Prostate gland (tissue), 2 donors: ENCODE results near the gene SCAPER. TPM values are rescaled to one million over a fixed set of nuclear protein-coding genes. Genes with fewer than 3 reads are reported as not detected.
A peak's percentile ranks its signal among the peaks of the same experiment; 100 is the strongest.

Experiments
- DNase-seq: peaks from one replicate; pipeline ENCODE4 v3.0.0-alpha.2; 2019; ENCODE audit warnings: low spot score
- H3K27ac ChIP-seq, 2 donors: fragments of 200-600 bp; sonication (generic); 2 replicates each; pipeline ENCODE4 v1.5.1; 2017 to 2019
- H3K27me3 ChIP-seq: fragments of 200-600 bp; sonication (generic); replicated peaks from 2 replicates; pipeline ENCODE4 v1.5.1; 2019; ENCODE audit not compliant: insufficient read depth
- H3K36me3 ChIP-seq, 2 donors: fragments of 200-600 bp; sonication (generic); 1 replicate in 1 of 2; 2 replicates in 1 of 2; pipeline versions ENCODE4 v1.5.1 to v1.8.1; 2017 to 2019
- H3K4me1 ChIP-seq: fragments of 200-600 bp; sonication (generic); replicated peaks from 2 replicates; pipeline ENCODE4 v1.5.1; 2019
- H3K4me3 ChIP-seq, 2 donors: fragments of 200-600 bp; sonication (generic); 2 replicates each; pipeline ENCODE4 v1.5.1; 2017 to 2019
- H3K9me3 ChIP-seq: fragments of 200-600 bp; sonication (generic); 2 replicates; pipeline ENCODE4 v1.5.1; 2017
- CTCF ChIP-seq, 4 experiments: fragments of 200-600 bp in 2 of 4; fragments of 450-650 bp in 2 of 4; sonication (generic) in 2 of 4; IDR thresholded peaks; 1 replicate in 3 of 4; 2 replicates in 1 of 4; pipeline ENCODE4 v1.5.1; 2016 to 2019; ENCODE audit warnings: antibody characterized with exemption in 4 of 4, mild to moderate bottlenecking in 2 of 4, moderate library complexity in 2 of 4
- POLR2A ChIP-seq: fragments of 450-650 bp; IDR thresholded peaks from one replicate; pipeline ENCODE4 v1.6.1; 2016; ENCODE audit warnings: antibody characterized with exemption, mild to moderate bottlenecking
- POLR2AphosphoS5 ChIP-seq: sonication (generic); formaldehyde crosslinking; IDR thresholded peaks from one replicate; pipeline ENCODE4 v1.6.1; 2017; ENCODE audit warnings: antibody characterized with exemption
- WGBS: methylation state at CpG from one replicate; pipeline ENCODE4 v1.1.5; 2018; 5-methylcytosine and 5-hydroxymethylcytosine counted together
- intact Hi-C: fragments of 100-400 bp; cut with DNase I; formaldehyde crosslinking; loops from one replicate; pipeline ENCODE4 v1.14.2; 2022
- total RNA-seq, 2 donors: library from RNA; depleted of rRNA; stranded (reverse); fragments of >200 nt; gene quantifications; one replicate each; pipeline ENCODE4 v1.1.0, GENCODE V29; 2016

The SCAPER gene
- total RNA-seq, 2 donors from 2014 or later, result 19.1 to 38.9 TPM

DNA sequence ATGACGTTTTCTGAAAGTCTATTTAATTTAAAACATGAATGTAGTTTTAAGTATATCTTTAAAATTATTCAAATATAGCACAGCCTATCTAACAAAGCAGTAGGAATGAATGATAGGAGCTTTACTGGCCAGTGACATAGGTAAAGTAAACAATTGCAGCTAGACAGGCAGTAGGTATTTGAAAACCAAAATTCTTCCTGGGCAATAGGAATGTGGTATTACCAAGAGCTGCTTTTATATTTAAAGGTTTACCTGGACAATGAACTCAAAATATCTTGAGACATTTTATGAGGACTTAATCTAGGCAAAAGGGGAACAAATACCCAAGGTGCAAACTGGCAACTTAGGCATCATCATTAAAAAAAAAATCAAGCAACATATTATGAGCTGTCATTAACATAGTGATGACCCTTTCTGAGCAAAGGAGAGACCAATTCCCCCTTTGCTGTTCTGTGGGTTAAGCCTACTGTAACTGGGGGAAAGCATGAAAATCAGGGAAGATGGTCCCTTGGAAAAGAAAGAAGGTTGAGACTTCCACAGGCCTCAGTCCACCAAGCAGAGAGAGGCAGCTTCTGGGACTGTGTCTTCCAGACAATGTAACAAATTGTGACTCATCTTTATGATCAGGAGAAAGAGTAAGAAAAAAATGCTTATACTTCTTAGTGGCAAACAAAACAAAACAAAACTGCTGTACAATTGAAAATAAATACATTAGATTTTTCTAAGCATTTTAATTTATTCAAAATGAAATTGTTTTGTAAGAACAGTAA is 555.7 kb downstream of the SCAPER start:
- WGBS, result 96% methylated on average over 1 of the region's 1 CpG
- H3K4me1 ChIP-seq, result peaks cover 4% of the 10 kb centered on the region
- DNase-seq, result no peak
- intact Hi-C loops, result no loop called here
- TF ChIP-seq POLR2AphosphoS5 (no peak), POLR2A (no peak), CTCF (IDR thresholded peaks at IDR 0.05) (no peak)
- no peak overlapping the region for H3K4me3 ChIP-seq
- H3K36me3 ChIP-seq, result no peaks in the 10 kb centered on the region
- H3K27ac ChIP-seq, result no peak overlapping the region
- H3K27me3 ChIP-seq, result peaks cover 13% of the 10 kb centered on the region
- H3K9me3 ChIP-seq, result no peaks in the 10 kb centered on the region

- Histone ChIP-seq H3K4me1 (peaks cover 4% of the 10 kb centered on the region), H3K27me3 (peaks cover 19% of the 10 kb centered on the region), H3K4me3 (peak overlapping the region; percentile 33 to 36), H3K27ac (peak overlapping the region in 1 of 2 donors; percentile 57), H3K9me3 (no peaks in the 10 kb centered on the region), H3K36me3 (no peaks in the 10 kb centered on the region)
- DNase-seq, result no peak
- 77% methylated on average over 13 of the region's 13 CpGs for WGBS
- intact Hi-C loops, result no loop called here
- TF ChIP-seq POLR2AphosphoS5, result no peak
- TF ChIP-seq POLR2A, result no peak
- no peak for TF ChIP-seq CTCF (IDR thresholded peaks at IDR 0.05)
Observed at GRCh38 chr15:76347482-76348055, 557.6 kb downstream of the SCAPER start.

DNA sequence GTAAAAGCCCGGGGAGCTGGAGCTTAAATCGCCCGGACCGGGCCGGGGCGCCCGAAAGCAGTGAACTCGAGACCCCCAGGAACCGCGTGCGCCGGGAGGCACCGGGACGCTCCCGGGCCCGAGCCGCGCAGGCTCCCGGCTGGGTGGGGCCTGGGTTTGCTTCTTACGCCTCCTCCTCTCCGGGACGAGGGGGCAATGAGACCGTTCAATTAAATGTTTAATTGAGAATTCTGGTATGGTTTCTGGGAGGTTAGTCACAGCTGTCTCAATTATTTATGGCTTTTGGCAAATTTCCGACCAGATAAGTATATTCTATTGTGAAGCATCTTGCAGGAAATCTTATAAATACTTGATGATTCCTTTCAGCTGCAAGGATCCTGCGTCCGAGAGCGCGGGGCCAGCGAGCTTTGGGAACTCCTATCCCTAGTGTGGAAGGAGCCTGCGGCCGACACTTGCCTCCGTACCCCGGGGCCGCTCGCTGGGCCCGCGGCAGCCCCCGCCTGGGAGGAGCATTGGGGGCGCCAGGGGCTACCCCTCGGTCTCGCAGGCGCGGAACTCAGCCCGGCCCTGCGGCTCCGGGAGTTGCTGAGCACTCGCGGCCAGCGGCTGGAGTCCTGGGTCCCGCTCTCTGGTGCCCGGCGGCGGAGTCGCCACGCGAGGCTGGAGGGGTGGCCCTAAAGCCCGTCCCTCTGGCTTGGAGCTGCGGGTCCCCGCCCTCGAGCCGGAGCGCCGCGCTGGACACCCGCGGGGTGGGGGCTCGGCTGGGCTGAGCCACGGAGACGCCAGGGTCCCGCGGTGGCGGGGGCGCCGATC is 558.3 kb downstream of the SCAPER start:
- TF ChIP-seq POLR2A (no peak), POLR2AphosphoS5 (no peak), CTCF (IDR thresholded peaks at IDR 0.05) (no peak)
- intact Hi-C loops, result no loop called here
- no peaks in the 10 kb centered on the region for H3K36me3 ChIP-seq
- peak overlapping the region; percentile 33 to 36 for H3K4me3 ChIP-seq
- peak overlapping the region; percentile 30 to 57 for H3K27ac ChIP-seq
- H3K27me3 ChIP-seq, result peaks cover 19% of the 10 kb centered on the region
- no peak for DNase-seq
- 4% methylated on average over 59 of the region's 74 CpGs for WGBS
- H3K9me3 ChIP-seq, result no peaks in the 10 kb centered on the region
- H3K4me1 ChIP-seq, result peaks cover 4% of the 10 kb centered on the region

- 6% methylated on average over 44 of the region's 65 CpGs for WGBS
- H3K4me3 ChIP-seq, result peak overlapping the region; percentile 33 to 36
- TF ChIP-seq POLR2A, result peak; percentile 10
- TF ChIP-seq CTCF (IDR thresholded peaks at IDR 0.05), result no peak
- intact Hi-C loops, result no loop called here
- H3K36me3 ChIP-seq, result no peaks in the 10 kb centered on the region
- H3K9me3 ChIP-seq, result no peaks in the 10 kb centered on the region
- no peak for DNase-seq
- peaks cover 4% of the 10 kb centered on the region for H3K4me1 ChIP-seq
- H3K27me3 ChIP-seq, result peaks cover 19% of the 10 kb centered on the region
- H3K27ac ChIP-seq, result peak overlapping the region; percentile 30 to 57
Observed at GRCh38 chr15:76345880-76346668, 559.1 kb downstream of the SCAPER start.
